ENCODE results near the gene RIN2. TPM values are rescaled to one million over a fixed set of nuclear protein-coding genes. Genes with fewer than 3 reads are reported as not detected.

RIN2 gene
- total RNA-seq, 1 experiment from 2014 or later: 1.0 TPM

GRCh38 chr20:19771031-19771430, 13.0 kb downstream of the RIN2 start:
- Histone ChIP-seq H3K27me3 (ENCODE audit: insufficient read depth, low read length) (no peaks in the 10 kb centered on the region), H3K56ac (ENCODE audit: insufficient read length, low read depth, low read length) (no peak overlapping the region), H2BK20ac (ENCODE audit: low read depth, low read length, poor library complexity, severe bottlenecking) (no peak overlapping the region), H3T11ph (ENCODE audit: low read length) (no peak overlapping the region), H3K4me2 (ENCODE audit: insufficient read depth, insufficient read length, low read length) (no peak overlapping the region), H2BK5ac (ENCODE audit: insufficient read length, low read length) (no peak overlapping the region), H3K14ac (ENCODE audit: insufficient read depth, low read length) (no peak overlapping the region), H2AK5ac (ENCODE audit: insufficient read length, low read length) (no peak overlapping the region), H3K4ac (ENCODE audit: low read depth, low read length) (no peak overlapping the region), H2BK12ac (ENCODE audit: insufficient read length, low read depth, low read length) (no peak overlapping the region), H3K23me2 (ENCODE audit: insufficient read length, low read depth, low read length, poor library complexity, severe bottlenecking) (no peaks in the 10 kb centered on the region), H4K91ac (ENCODE audit: insufficient read length, low read depth, low read length) (no peak overlapping the region), H4K5ac (ENCODE audit: insufficient read length, low read depth, low read length) (no peak overlapping the region), H3K9me3 (ENCODE audit: control insufficient read depth, low read depth, low read length) (no peaks in the 10 kb centered on the region), H4K8ac (replicated peaks; ENCODE audit: insufficient read length, low read depth, low read length) (no peak overlapping the region), H2AFZ (ENCODE audit: low read length) (no peak overlapping the region), H4K20me1 (ENCODE audit: control insufficient read depth, insufficient read depth, insufficient read length) (no peaks in the 10 kb centered on the region), H3K27ac (ENCODE audit: insufficient read length, low read depth, low read length) (no peak overlapping the region), H3K9ac (ENCODE audit: extremely low read depth, insufficient read length, low read length) (no peak overlapping the region), H3K23ac (ENCODE audit: insufficient read length, low read depth, low read length) (no peak overlapping the region), H2BK15ac (ENCODE audit: low read depth, low read length) (no peak overlapping the region), H2BK120ac (ENCODE audit: low read depth, low read length, poor library complexity, severe bottlenecking) (no peak overlapping the region), H3K4me1 (ENCODE audit: insufficient read depth, low read length) (peaks cover 4% of the 10 kb centered on the region), H3K18ac (ENCODE audit: insufficient read length, low read depth, low read length) (no peak overlapping the region), H3K79me2 (ENCODE audit: insufficient read depth, low read length) (no peaks in the 10 kb centered on the region), H3K79me1 (ENCODE audit: insufficient read depth, low read depth, low read length, poor library complexity, severe bottlenecking) (no peaks in the 10 kb centered on the region)
- no peak for DNase-seq
- Mint-ChIP-seq H3K4me3 (no peak overlapping the region), H3K4me1 (peaks cover 15 to 17% of the 10 kb centered on the region in 2 experiments), H3K27me3 (ENCODE audit: low read depth) (no peaks in the 10 kb centered on the region; the same call in 1 of the 2 replicates), H3K36me3 (ENCODE audit: insufficient read depth in 1 of 3, low read depth in 3 of 3) (no peaks in the 10 kb centered on the region; a peak in 1 of 7 replicates), H3K9me3 (no peaks in the 10 kb centered on the region), H3K27ac (no peak overlapping the region)
- TF ChIP-seq CTCF (conservative IDR thresholded peaks at IDR 0.05): no peak
- WGBS (ENCODE audit: extremely low coverage, insufficient read length, low lambda C conversion rate): no CpG with 5 or more reads among the region's 2 CpGs

All from H9 (cell line).